Erythroblast (primary cell): ENCODE data around the gene SRPK2.
"Not testable (repeated sequence)": the region's sequence is repeated elsewhere in the genome, so short reads cannot be mapped to it uniquely, and the experiment has no call there.

ENCODE experiments used
- GATA1 ChIP-seq: IDR thresholded peaks from 2 replicates; pipeline ENCODE4 v1.6.1; 2011; ENCODE audit warnings: low read depth, mild to moderate bottlenecking, control low read depth, low read length, moderate library complexity
- POLR2A ChIP-seq: IDR thresholded peaks from 2 replicates; pipeline ENCODE4 v1.6.1; 2011; ENCODE audit warnings: mild to moderate bottlenecking, low read length

DNA sequence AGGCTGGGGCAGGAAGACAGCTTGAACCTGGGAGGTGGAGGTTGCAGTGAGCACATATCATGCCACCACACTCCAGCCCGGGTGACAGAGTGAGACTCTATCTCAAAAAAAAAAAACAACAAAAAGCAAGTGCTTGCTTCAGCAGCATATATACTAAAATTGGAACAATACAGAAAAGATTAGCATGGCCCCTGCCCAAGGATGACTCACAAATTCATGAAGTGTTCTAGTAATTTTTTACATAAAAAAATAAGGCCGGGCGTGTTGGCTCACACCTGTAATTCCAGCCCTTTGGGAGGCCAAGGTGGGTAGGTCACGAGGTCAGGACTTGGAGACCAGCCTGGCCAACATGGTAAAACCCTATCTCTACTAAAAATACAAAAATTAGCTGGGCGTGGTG, 56.1 kb downstream of the SRPK2 start:
- not testable (repeated sequence) for TF ChIP-seq POLR2A, GATA1
